SU-DHL-6 (cell line): ENCODE results near the gene CTLA4.

Source experiments
- H2AFZ ChIP-seq: fragments of 200-600 bp; sonication (generic); 2 replicates; pipeline ENCODE4 v1.6.1; 2014; ENCODE audit warnings: low read depth, mild to moderate bottlenecking, moderate library complexity, mixed read lengths, antibody characterized with exemption, low read length; ENCODE audit not compliant: severe bottlenecking
- H3F3A ChIP-seq: fragments of 200-600 bp; shearing (Covaris generic); 2 replicates; pipeline ENCODE4 v1.6.0; 2016; ENCODE audit warnings: antibody characterized with exemption, mild to moderate bottlenecking; ENCODE audit not compliant: insufficient read depth
- H3K27ac ChIP-seq: fragments of 200-600 bp; sonication (generic); 2 replicates; pipeline ENCODE4 v1.5.1; 2016; ENCODE audit warnings: low read depth, mild to moderate bottlenecking, low read length, moderate library complexity, mixed read lengths
- H3K27me3 ChIP-seq: fragments of 200-600 bp; sonication (generic), shearing (Covaris generic); 2 replicates; pipeline ENCODE4 v1.6.0; 2014; ENCODE audit warnings: mild to moderate bottlenecking, low read length
- H3K36me3 ChIP-seq: fragments of 200-600 bp; sonication (generic); 2 replicates; pipeline ENCODE4 v1.6.1; 2014; ENCODE audit warnings: mild to moderate bottlenecking, low read length, mixed read lengths
- H3K4me2 ChIP-seq: fragments of 300-600, 200-600 bp; shearing (Covaris generic), sonication (generic); 2 replicates; pipeline ENCODE4 v1.6.0; 2014; ENCODE audit warnings: low read length, low read depth, mild to moderate bottlenecking; ENCODE audit not compliant: poor library complexity, severe bottlenecking
- H3K4me3 ChIP-seq: fragments of 200-600 bp; sonication (generic); 2 replicates; pipeline ENCODE4 v1.5.1; 2014; ENCODE audit warnings: antibody characterized with exemption, low read length, mild to moderate bottlenecking, mixed read lengths; ENCODE audit not compliant: insufficient read depth, poor library complexity, severe bottlenecking
- H3K79me2 ChIP-seq: fragments of 200-600 bp; sonication (generic); 2 replicates; pipeline ENCODE4 v1.6.1; 2014; ENCODE audit warnings: mild to moderate bottlenecking, low read length, moderate library complexity; ENCODE audit not compliant: insufficient read depth
- H3K9ac ChIP-seq: fragments of 200-600 bp; sonication (generic); 2 replicates; pipeline ENCODE4 v1.7.0; 2014; ENCODE audit warnings: mild to moderate bottlenecking, low read length
- H3K9me2 ChIP-seq: fragments of 200-600 bp; sonication (generic); replicated peaks from 2 replicates; pipeline ENCODE4 v1.6.1; 2014; ENCODE audit warnings: low read length; ENCODE audit not compliant: insufficient read depth
- H3K9me3 ChIP-seq: fragments of 200-600 bp; sonication (generic); 2 replicates; pipeline ENCODE4 v1.6.1; 2014; ENCODE audit warnings: low read length, mixed read lengths; ENCODE audit not compliant: insufficient read depth
- H4K20me1 ChIP-seq: fragments of 200-600 bp; sonication (generic); 2 replicates; pipeline ENCODE4 v1.6.1; 2014; ENCODE audit warnings: low read depth, mild to moderate bottlenecking, antibody characterized with exemption, low read length, moderate library complexity, mixed read lengths
- EZH2phosphoT487 ChIP-seq: fragments of 200-600 bp; sonication (generic), shearing (Covaris generic); conservative IDR thresholded peaks from 2 replicates; pipeline ENCODE4 v1.6.1; 2018; ENCODE audit warnings: mild to moderate bottlenecking, antibody characterized with exemption, low read length, moderate library complexity, mixed read lengths
- TF ChIP-seq, protein P1 (sequence below): fragments of 200-600 bp; sonication (generic); IDR thresholded peaks from one replicate; pipeline ENCODE4 v1.5.1; 2017; ENCODE audit warnings: antibody characterized with exemption, mild to moderate bottlenecking, low read length, moderate library complexity; ENCODE audit not compliant: insufficient read depth, poor library complexity, severe bottlenecking

Gene CTLA4

GRCh38 chr2:203913947-203914346 is 46.4 kb downstream of the CTLA4 start:
- H3K4me3 ChIP-seq = no peak overlapping the region
- no peak overlapping the region for H2AFZ ChIP-seq
- no peaks in the 10 kb centered on the region for H3K9me2 ChIP-seq
- TF ChIP-seq EZH2phosphoT487 = no peak
- TF ChIP-seq, protein P1, sequence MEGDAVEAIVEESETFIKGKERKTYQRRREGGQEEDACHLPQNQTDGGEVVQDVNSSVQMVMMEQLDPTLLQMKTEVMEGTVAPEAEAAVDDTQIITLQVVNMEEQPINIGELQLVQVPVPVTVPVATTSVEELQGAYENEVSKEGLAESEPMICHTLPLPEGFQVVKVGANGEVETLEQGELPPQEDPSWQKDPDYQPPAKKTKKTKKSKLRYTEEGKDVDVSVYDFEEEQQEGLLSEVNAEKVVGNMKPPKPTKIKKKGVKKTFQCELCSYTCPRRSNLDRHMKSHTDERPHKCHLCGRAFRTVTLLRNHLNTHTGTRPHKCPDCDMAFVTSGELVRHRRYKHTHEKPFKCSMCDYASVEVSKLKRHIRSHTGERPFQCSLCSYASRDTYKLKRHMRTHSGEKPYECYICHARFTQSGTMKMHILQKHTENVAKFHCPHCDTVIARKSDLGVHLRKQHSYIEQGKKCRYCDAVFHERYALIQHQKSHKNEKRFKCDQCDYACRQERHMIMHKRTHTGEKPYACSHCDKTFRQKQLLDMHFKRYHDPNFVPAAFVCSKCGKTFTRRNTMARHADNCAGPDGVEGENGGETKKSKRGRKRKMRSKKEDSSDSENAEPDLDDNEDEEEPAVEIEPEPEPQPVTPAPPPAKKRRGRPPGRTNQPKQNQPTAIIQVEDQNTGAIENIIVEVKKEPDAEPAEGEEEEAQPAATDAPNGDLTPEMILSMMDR = no peak
- no peak overlapping the region for H3K27ac ChIP-seq
- H3K4me2 ChIP-seq = no peak overlapping the region
- H3F3A ChIP-seq = no peaks in the 10 kb centered on the region; the same call in 1 of the 2 replicates
- no peaks in the 10 kb centered on the region for H3K79me2 ChIP-seq
- H3K9me3 ChIP-seq = no peaks in the 10 kb centered on the region
- H3K36me3 ChIP-seq = no peaks in the 10 kb centered on the region
- no peaks in the 10 kb centered on the region for H4K20me1 ChIP-seq
- no peak overlapping the region for H3K9ac ChIP-seq
- no peaks in the 10 kb centered on the region for H3K27me3 ChIP-seq

GRCh38 chr2:203914546-203915182 is 47.1 kb downstream of the CTLA4 start:
- H3K79me2 ChIP-seq = no peaks in the 10 kb centered on the region
- H3K4me3 ChIP-seq = no peak overlapping the region
- no peak overlapping the region for H2AFZ ChIP-seq
- no peaks in the 10 kb centered on the region for H4K20me1 ChIP-seq
- no peaks in the 10 kb centered on the region for H3K36me3 ChIP-seq
- H3K27me3 ChIP-seq = no peaks in the 10 kb centered on the region
- no peaks in the 10 kb centered on the region for H3K9me2 ChIP-seq
- no peak overlapping the region for H3K27ac ChIP-seq
- TF ChIP-seq, protein P1 = no peak
- TF ChIP-seq EZH2phosphoT487 = no peak
- H3K9me3 ChIP-seq = no peaks in the 10 kb centered on the region
- no peak overlapping the region for H3K9ac ChIP-seq
- H3K4me2 ChIP-seq = peak overlapping the region; percentile 20
- H3F3A ChIP-seq = no peaks in the 10 kb centered on the region; the same call in 1 of the 2 replicates

DNA sequence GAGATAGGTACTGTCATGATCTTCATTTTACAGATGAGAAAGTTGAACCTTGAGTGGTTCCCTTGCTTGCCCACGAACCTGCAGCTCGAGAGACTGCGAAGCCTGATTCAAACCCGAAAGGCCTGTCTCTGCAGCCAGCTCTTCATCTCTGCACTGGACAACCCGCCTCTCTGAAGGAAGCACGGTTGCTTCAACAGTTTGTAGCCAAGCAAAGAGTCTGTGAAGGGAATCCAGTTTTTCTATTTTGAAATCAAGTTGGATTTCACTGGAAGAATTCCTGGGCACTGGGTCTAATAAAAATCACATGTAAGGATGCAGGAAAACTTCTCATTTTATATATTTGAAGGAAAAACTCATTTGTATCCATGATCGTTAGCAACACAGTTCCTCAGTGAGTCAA is 47.7 kb downstream of the CTLA4 start:
- H3K36me3 ChIP-seq = no peaks in the 10 kb centered on the region
- no peaks in the 10 kb centered on the region for H3K79me2 ChIP-seq
- H3K4me3 ChIP-seq = no peak overlapping the region
- no peaks in the 10 kb centered on the region for H3K27me3 ChIP-seq
- no peak for TF ChIP-seq EZH2phosphoT487
- TF ChIP-seq, protein P1 = no peak
- H3F3A ChIP-seq = no peaks in the 10 kb centered on the region; the same call in 1 of the 2 replicates
- H3K27ac ChIP-seq = no peak overlapping the region
- H3K9me2 ChIP-seq = no peaks in the 10 kb centered on the region
- no peak overlapping the region for H3K4me2 ChIP-seq
- no peaks in the 10 kb centered on the region for H4K20me1 ChIP-seq
- H2AFZ ChIP-seq = no peak overlapping the region
- no peaks in the 10 kb centered on the region for H3K9me3 ChIP-seq
- no peak overlapping the region for H3K9ac ChIP-seq
